GM23248 (cell line): Measurements from ENCODE around the gene PPP1R13B. TPM values are rescaled to one million over a fixed set of nuclear protein-coding genes. Genes with fewer than 3 reads are reported as not detected.

Source experiments
- DNase-seq: peaks from one replicate; pipeline ENCODE4 v3.0.0-alpha.2; 2015
- H2AFZ ChIP-seq: fragments of 200-600 bp; sonication (generic); 2 replicates; pipeline ENCODE4 v1.6.1; 2016; ENCODE audit warnings: antibody characterized with exemption
- H3F3A ChIP-seq: fragments of 200-600 bp; sonication (generic); 2 replicates; pipeline ENCODE4 v1.6.1; 2016; ENCODE audit warnings: mild to moderate bottlenecking, antibody characterized with exemption, mixed run types; ENCODE audit not compliant: insufficient read depth
- H3K27ac ChIP-seq: fragments of 200-600 bp; sonication (generic); 2 replicates; pipeline ENCODE4 v1.5.1; 2016; ENCODE audit warnings: mild to moderate bottlenecking
- H3K27me3 ChIP-seq: fragments of 200-600 bp; sonication (generic); replicated peaks from 2 replicates; pipeline ENCODE4 v1.6.1; 2016; ENCODE audit warnings: mild to moderate bottlenecking; ENCODE audit not compliant: insufficient read depth
- H3K36me3 ChIP-seq: fragments of 200-600 bp; sonication (generic); 2 replicates; pipeline ENCODE4 v1.6.1; 2016; ENCODE audit warnings: low read depth, mild to moderate bottlenecking
- H3K4me1 ChIP-seq: fragments of 200-600 bp; sonication (generic); 2 replicates; pipeline ENCODE4 v1.6.1; 2016; ENCODE audit warnings: mild to moderate bottlenecking; ENCODE audit not compliant: insufficient read depth
- H3K4me2 ChIP-seq: fragments of 200-600 bp; sonication (generic); one replicate; pipeline ENCODE4 v1.6.1; 2016; ENCODE audit warnings: mild to moderate bottlenecking; ENCODE audit not compliant: unreplicated experiment
- H3K4me3 ChIP-seq: fragments of 200-600 bp; sonication (generic); 2 replicates; pipeline ENCODE4 v1.5.1; 2016; ENCODE audit warnings: mild to moderate bottlenecking
- H3K79me2 ChIP-seq: fragments of 200-600 bp; sonication (generic); 2 replicates; pipeline ENCODE4 v1.6.1; 2016; ENCODE audit warnings: mild to moderate bottlenecking; ENCODE audit not compliant: insufficient read depth
- H3K9ac ChIP-seq: fragments of 200-600 bp; sonication (generic); 2 replicates; pipeline ENCODE4 v1.6.1; 2016; ENCODE audit warnings: mild to moderate bottlenecking
- H3K9me2 ChIP-seq: fragments of 200-600 bp; sonication (generic); 2 replicates; pipeline ENCODE4 v1.6.1; 2016; ENCODE audit warnings: mixed run types, mild to moderate bottlenecking, moderate library complexity; ENCODE audit not compliant: insufficient read depth
- H3K9me3 ChIP-seq: fragments of 200-600 bp; sonication (generic); one replicate; pipeline ENCODE4 v1.6.1; 2017; ENCODE audit warnings: low read depth
- H4K20me1 ChIP-seq: fragments of 200-600 bp; sonication (generic); 2 replicates; pipeline ENCODE4 v1.6.0; 2016; ENCODE audit not compliant: insufficient read depth
- EZH2 ChIP-seq: fragments of 200-600 bp; sonication (generic); IDR thresholded peaks from 2 replicates; pipeline ENCODE4 v1.6.1; 2018; ENCODE audit warnings: antibody characterized with exemption, mild to moderate bottlenecking; ENCODE audit not compliant: insufficient read depth, poor library complexity, severe bottlenecking
- EZH2phosphoT487 ChIP-seq: fragments of 200-600 bp; sonication (generic); IDR thresholded peaks from 2 replicates; pipeline ENCODE4 v1.6.1; 2018; ENCODE audit warnings: antibody characterized with exemption, moderate library complexity, mild to moderate bottlenecking, low read depth; ENCODE audit not compliant: insufficient read depth
- WGBS, 2 experiments: methylation state at CpG; one replicate each; pipeline ENCODE4 v1.1.6; 2015 to 2017; ENCODE audit warnings: low lambda C conversion rate in 2 of 2, low coverage in 1 of 2; ENCODE audit errors: missing lambda C conversion rate in 2 of 2; 5-methylcytosine and 5-hydroxymethylcytosine counted together
- in situ Hi-C: fragments of 300-500 bp; cut with MboI; formaldehyde crosslinking; loops from 2 replicates; pipeline ENCODE4 v1.15.0; 2020
- polyA plus RNA-seq: library from polyadenylated mRNA; unstranded; fragments of >200 nt; fragmentation: Nextera tagmentation; extraction: Ambion mirVana; gene quantifications from 2 replicates; pipeline ENCODE4 v1.2.1, GENCODE V29; 2016
- total RNA-seq: library from RNA; depleted of rRNA; stranded (reverse); fragments of >200 nt; shearing (Covaris generic); gene quantifications from 2 replicates; pipeline ENCODE4 v1.2.3, GENCODE V29; 2014

PPP1R13B gene
- total and polyA plus RNA-seq, 2 experiments from 2014 or later: 2.0 to 4.6 TPM

- H3F3A ChIP-seq: peaks cover 12% of the 10 kb centered on the region; the same call in 1 of the 2 replicates
- no peak overlapping the region for H3K27ac ChIP-seq
- H3K4me2 ChIP-seq: no peak overlapping the region
- DNase-seq: no peak
- no peak overlapping the region for H3K9ac ChIP-seq
- H4K20me1 ChIP-seq: no peaks in the 10 kb centered on the region
- peaks cover 47% of the 10 kb centered on the region for H3K36me3 ChIP-seq
- no peak overlapping the region for H2AFZ ChIP-seq
- 74 to 78% methylated on average over 10 to 14 of the region's 14 CpGs for whole genome bisulfite sequencing, 2 experiments
- no peaks in the 10 kb centered on the region for H3K9me3 ChIP-seq
- H3K4me3 ChIP-seq: no peak overlapping the region
- no peaks in the 10 kb centered on the region for H3K9me2 ChIP-seq
- no peaks in the 10 kb centered on the region for H3K4me1 ChIP-seq
- in situ Hi-C loops: no loop called here
- no peaks in the 10 kb centered on the region for H3K27me3 ChIP-seq
- peaks cover 92% of the 10 kb centered on the region for H3K79me2 ChIP-seq
- no peak for TF ChIP-seq EZH2phosphoT487
- no peak for TF ChIP-seq EZH2
Observed at GRCh38 chr14:103695296-103696069, 151.9 kb downstream of the PPP1R13B start.

GRCh38 chr14:103694572-103695026 is 152.8 kb downstream of the PPP1R13B start:
- no peak overlapping the region for H3K27ac ChIP-seq
- H3K4me1 ChIP-seq: peaks cover 5% of the 10 kb centered on the region
- no peak overlapping the region for H2AFZ ChIP-seq
- in situ Hi-C loops: no loop called here
- H3K9me3 ChIP-seq: no peaks in the 10 kb centered on the region
- H3K36me3 ChIP-seq: peaks cover 48% of the 10 kb centered on the region
- TF ChIP-seq EZH2 (no peak), EZH2phosphoT487 (no peak)
- no peaks in the 10 kb centered on the region for H3K27me3 ChIP-seq
- peaks cover 18% of the 10 kb centered on the region for H3F3A ChIP-seq
- peaks cover 98% of the 10 kb centered on the region for H3K79me2 ChIP-seq
- WGBS, 2 experiments: 89 to 90% methylated on average over 20 of the region's 20 CpGs
- H4K20me1 ChIP-seq: no peaks in the 10 kb centered on the region
- no peak overlapping the region for H3K4me3 ChIP-seq
- no peak overlapping the region for H3K9ac ChIP-seq
- DNase-seq: no peak
- H3K4me2 ChIP-seq: no peak overlapping the region
- H3K9me2 ChIP-seq: no peaks in the 10 kb centered on the region

DNA sequence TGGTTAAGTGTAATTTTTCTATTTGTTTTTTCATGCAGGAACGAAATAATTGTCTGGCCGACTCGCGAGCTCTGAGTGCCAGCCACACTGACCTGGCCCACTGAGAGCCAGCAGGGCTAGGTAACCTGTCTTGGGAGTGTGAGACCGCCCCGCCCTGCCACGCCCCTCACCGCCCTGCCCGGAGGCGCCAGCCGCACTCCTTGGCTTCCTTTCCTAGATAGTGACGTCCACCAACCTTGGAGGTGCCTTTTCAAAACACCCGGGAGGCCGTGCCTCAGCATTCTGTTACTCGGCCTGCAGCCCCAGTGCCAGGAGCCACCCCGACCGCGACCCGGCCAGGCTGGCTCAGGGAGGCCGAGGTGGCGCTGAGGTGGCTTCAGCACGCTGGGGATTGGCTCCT is 153.9 kb downstream of the PPP1R13B start:
- no peak overlapping the region for H3K27ac ChIP-seq
- H3K9me3 ChIP-seq: no peaks in the 10 kb centered on the region
- 85 to 92% methylated on average over 16 to 22 of the region's 22 CpGs for WGBS, 2 experiments
- no peaks in the 10 kb centered on the region for H3K9me2 ChIP-seq
- H3K4me3 ChIP-seq: no peak overlapping the region
- peaks cover 50% of the 10 kb centered on the region for H3K36me3 ChIP-seq
- H2AFZ ChIP-seq: no peak overlapping the region
- in situ Hi-C loops: no loop called here
- H3F3A ChIP-seq: peaks cover 29% of the 10 kb centered on the region
- H3K9ac ChIP-seq: no peak overlapping the region
- no peak for DNase-seq
- H3K4me2 ChIP-seq: no peak overlapping the region
- TF ChIP-seq EZH2phosphoT487 (no peak), EZH2 (no peak)
- H3K4me1 ChIP-seq: peaks cover 16% of the 10 kb centered on the region
- no peaks in the 10 kb centered on the region for H4K20me1 ChIP-seq
- peaks cover 100% of the 10 kb centered on the region for H3K79me2 ChIP-seq
- no peaks in the 10 kb centered on the region for H3K27me3 ChIP-seq

DNA sequence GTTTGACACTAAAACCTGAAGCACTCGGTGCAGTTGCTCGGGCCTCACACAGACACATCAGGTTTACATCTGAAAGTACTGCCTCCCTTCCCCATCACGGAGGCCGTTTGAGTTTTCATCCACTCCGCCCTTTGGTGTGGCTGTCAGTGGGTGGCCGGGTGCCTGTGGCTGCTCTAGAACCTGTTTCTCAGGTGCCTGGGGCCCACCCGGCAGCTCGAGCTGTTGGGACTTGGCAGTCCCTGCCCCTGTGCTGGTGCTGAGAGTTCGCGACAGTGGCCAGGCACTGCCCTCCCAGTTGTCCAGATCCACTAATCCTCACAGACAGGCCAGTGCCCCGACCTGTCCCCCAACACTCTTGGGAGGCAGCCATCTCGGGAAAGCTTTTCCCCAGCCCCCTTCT is 154.5 kb downstream of the PPP1R13B start:
- Histone ChIP-seq H4K20me1 (no peaks in the 10 kb centered on the region), H3K4me1 (peaks cover 18% of the 10 kb centered on the region), H3K9me3 (no peaks in the 10 kb centered on the region), H3K27ac (no peak overlapping the region), H3K36me3 (peaks cover 56% of the 10 kb centered on the region), H2AFZ (no peak overlapping the region), H3F3A (peaks cover 35% of the 10 kb centered on the region), H3K9ac (no peak overlapping the region), H3K79me2 (peaks cover 100% of the 10 kb centered on the region), H3K4me2 (no peak overlapping the region), H3K9me2 (no peaks in the 10 kb centered on the region), H3K4me3 (no peak overlapping the region), H3K27me3 (no peaks in the 10 kb centered on the region)
- WGBS, 2 experiments: 68 to 75% methylated on average over 10 to 12 of the region's 12 CpGs
- in situ Hi-C loops: no loop called here
- no peak for TF ChIP-seq EZH2
- no peak for TF ChIP-seq EZH2phosphoT487
- DNase-seq: no peak
